TTC549 (cell line): ENCODE data around the gene CCDC157.

ENCODE experiments used
- FAIRE-seq: peaks from 2 replicates; lab custom pipeline; 2012; peaks lifted over from hg19 to GRCh38; lab: Jason Lieb, UNC

Gene CCDC157

GRCh38 chr22:30357650-30358215 lies 926 bp downstream of the CCDC157 start:
- FAIRE-seq: no peak

- FAIRE-seq: no peak
These were observed 1.7 kb downstream of the CCDC157 start for GRCh38 chr22:30358541-30358940.

- FAIRE-seq: no peak
These were observed 5.3 kb downstream of the CCDC157 start for GRCh38 chr22:30361916-30362650.

GRCh38 chr22:30362651-30363281 lies 6.0 kb downstream of the CCDC157 start:
- FAIRE-seq: no peak

GRCh38 chr22:30365891-30366290 lies 9.1 kb downstream of the CCDC157 start:
- FAIRE-seq: no peak

- no peak for FAIRE-seq
These were observed 11.6 kb downstream of the CCDC157 start for GRCh38 chr22:30368420-30368819.

GRCh38 chr22:30370641-30371230 lies 13.9 kb downstream of the CCDC157 start:
- FAIRE-seq: no peak

- no peak for FAIRE-seq
These were observed 14.5 kb downstream of the CCDC157 start for GRCh38 chr22:30371321-30371720.

GRCh38 chr22:30371981-30372380 lies 15.2 kb downstream of the CCDC157 start:
- FAIRE-seq: no peak

GRCh38 chr22:30372915-30373314 lies 16.1 kb downstream of the CCDC157 start:
- FAIRE-seq: no peak

- FAIRE-seq: no peak
These were observed 16.8 kb downstream of the CCDC157 start for GRCh38 chr22:30373331-30374325.

GRCh38 chr22:30375312-30375849 lies 18.6 kb downstream of the CCDC157 start:
- no peak for FAIRE-seq

- FAIRE-seq: no peak
These were observed 23.2 kb downstream of the CCDC157 start for GRCh38 chr22:30380011-30380410.

GRCh38 chr22:30381264-30381663 lies 24.5 kb downstream of the CCDC157 start:
- no peak for FAIRE-seq

- no peak for FAIRE-seq
These were observed 25.5 kb downstream of the CCDC157 start for GRCh38 chr22:30382340-30382739.

- FAIRE-seq: no peak
These were observed 26.3 kb downstream of the CCDC157 start for GRCh38 chr22:30383061-30383460.

GRCh38 chr22:30385942-30386341 lies 29.1 kb downstream of the CCDC157 start:
- no peak for FAIRE-seq

- FAIRE-seq: no peak
These were observed 29.8 kb downstream of the CCDC157 start for GRCh38 chr22:30386608-30386959.

- FAIRE-seq: no peak
These were observed 30.4 kb downstream of the CCDC157 start, which contains the start of gene RNF215 for GRCh38 chr22:30386960-30387827. Gene RNF215 (minus strand): TSS chr22:30387411. CDS start chr22:30387313, 98 bp downstream.

GRCh38 chr22:30390974-30391691 lies 34.3 kb downstream of the CCDC157 start:
- FAIRE-seq: no peak
